Peyer's patch (tissue), 4 donors: Measurements from ENCODE around the gene SHMT2. TPM values are rescaled to one million over a fixed set of nuclear protein-coding genes. Genes with fewer than 3 reads are reported as not detected.

ENCODE experiments used
- DNase-seq, 3 donors: peaks; one replicate each; pipeline ENCODE4 v3.0.0-alpha.2; 2017 to 2019
- H3K27ac ChIP-seq, 4 donors: fragments of 200-600 bp; sonication (generic); one replicate each; pipeline ENCODE4 v1.5.1; 2016 to 2019
- H3K27me3 ChIP-seq, 2 donors: fragments of 200-600 bp; sonication (generic); one replicate each; pipeline ENCODE4 v1.5.1; 2019
- H3K36me3 ChIP-seq, 3 donors: fragments of 200-600 bp; sonication (generic); one replicate each; pipeline ENCODE4 v1.5.1; 2016 to 2019
- H3K4me1 ChIP-seq, 4 donors: fragments of 200-600 bp; sonication (generic); one replicate each; pipeline ENCODE4 v1.5.1; 2016 to 2019
- H3K4me3 ChIP-seq, 4 donors: fragments of 200-600 bp; sonication (generic); 1 replicate in 3 of 4; 2 replicates in 1 of 4; pipeline ENCODE4 v1.5.1; 2016 to 2019; ENCODE audit warnings: mild to moderate bottlenecking in 1 of 4
- H3K9me3 ChIP-seq, 4 donors: fragments of 200-600 bp; sonication (generic); one replicate each; pipeline ENCODE4 v1.5.1; 2016 to 2019; ENCODE audit warnings: mild to moderate bottlenecking in 1 of 4
- POLR2A ChIP-seq, 2 donors: fragments of 450-650 bp; IDR thresholded peaks; one replicate each; pipeline ENCODE4 v1.5.1; 2017; ENCODE audit warnings: antibody characterized with exemption in 2 of 2, mild to moderate bottlenecking in 2 of 2, moderate library complexity in 2 of 2
- total RNA-seq, 4 donors: library from RNA; depleted of rRNA; stranded (reverse); fragments of >200 nt; gene quantifications; one replicate each; pipeline ENCODE4 v1.1.0, GENCODE V29; 2016
- TF ChIP-seq, protein P1 (sequence below), 6 experiments: fragments of 450-650 bp in 4 of 6; fragments of 200-600 bp in 2 of 6; sonication (generic) in 1 of 6; IDR thresholded peaks; one replicate each; pipeline ENCODE4 v1.5.1; 2017 to 2019; ENCODE audit warnings: antibody characterized with exemption in 6 of 6, mild to moderate bottlenecking in 3 of 6, moderate library complexity in 1 of 6

Gene SHMT2
- total RNA-seq, 4 donors from 2014 or later, result 34.4 to 72.6 (median 36.3) TPM

DNA sequence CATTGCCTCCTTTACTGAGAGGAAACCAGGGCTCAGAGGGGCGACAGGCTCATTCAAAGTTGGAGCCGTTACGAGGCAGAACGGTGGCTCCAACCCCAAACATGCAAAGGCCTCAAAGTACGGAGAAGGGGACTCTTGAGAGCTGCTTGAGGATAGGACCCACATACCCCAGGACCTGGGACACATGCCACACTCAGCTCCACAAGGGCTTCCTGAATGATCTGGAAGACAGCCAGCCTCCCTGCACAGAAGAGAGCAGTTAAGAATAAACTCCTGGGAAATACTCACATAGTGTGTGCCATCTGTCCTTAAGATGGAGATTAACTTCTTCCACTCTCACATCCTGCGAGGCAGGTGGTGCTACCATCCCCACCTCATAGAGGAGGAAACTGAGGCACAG, 39.5 kb upstream of the SHMT2 start:
- no peak for TF ChIP-seq POLR2A (IDR thresholded peaks at IDR 0.05)
- TF ChIP-seq, protein P1, sequence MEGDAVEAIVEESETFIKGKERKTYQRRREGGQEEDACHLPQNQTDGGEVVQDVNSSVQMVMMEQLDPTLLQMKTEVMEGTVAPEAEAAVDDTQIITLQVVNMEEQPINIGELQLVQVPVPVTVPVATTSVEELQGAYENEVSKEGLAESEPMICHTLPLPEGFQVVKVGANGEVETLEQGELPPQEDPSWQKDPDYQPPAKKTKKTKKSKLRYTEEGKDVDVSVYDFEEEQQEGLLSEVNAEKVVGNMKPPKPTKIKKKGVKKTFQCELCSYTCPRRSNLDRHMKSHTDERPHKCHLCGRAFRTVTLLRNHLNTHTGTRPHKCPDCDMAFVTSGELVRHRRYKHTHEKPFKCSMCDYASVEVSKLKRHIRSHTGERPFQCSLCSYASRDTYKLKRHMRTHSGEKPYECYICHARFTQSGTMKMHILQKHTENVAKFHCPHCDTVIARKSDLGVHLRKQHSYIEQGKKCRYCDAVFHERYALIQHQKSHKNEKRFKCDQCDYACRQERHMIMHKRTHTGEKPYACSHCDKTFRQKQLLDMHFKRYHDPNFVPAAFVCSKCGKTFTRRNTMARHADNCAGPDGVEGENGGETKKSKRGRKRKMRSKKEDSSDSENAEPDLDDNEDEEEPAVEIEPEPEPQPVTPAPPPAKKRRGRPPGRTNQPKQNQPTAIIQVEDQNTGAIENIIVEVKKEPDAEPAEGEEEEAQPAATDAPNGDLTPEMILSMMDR (IDR thresholded peaks at IDR 0.05), result no peak
- H3K9me3 ChIP-seq, result no peaks in the 10 kb centered on the region
- H3K27ac ChIP-seq, result no peak overlapping the region
- H3K4me3 ChIP-seq, result no peak overlapping the region
- no peak for DNase-seq
- no peaks in the 10 kb centered on the region for H3K4me1 ChIP-seq
- no peaks in the 10 kb centered on the region for H3K27me3 ChIP-seq
- peaks cover 0 to 98% (median 0%) of the 10 kb centered on the region in 3 donors for H3K36me3 ChIP-seq

GRCh38 chr12:57190821-57191220, 38.7 kb upstream of the SHMT2 start:
- Histone ChIP-seq H3K4me1 (no peaks in the 10 kb centered on the region), H3K36me3 (peaks cover 0 to 98% (median 0%) of the 10 kb centered on the region in 3 donors), H3K27me3 (no peaks in the 10 kb centered on the region), H3K4me3 (no peak overlapping the region), H3K9me3 (no peaks in the 10 kb centered on the region), H3K27ac (no peak overlapping the region)
- no peak for DNase-seq
- TF ChIP-seq, protein P1 (IDR thresholded peaks at IDR 0.05), result no peak
- no peak for TF ChIP-seq POLR2A (IDR thresholded peaks at IDR 0.05)

DNA sequence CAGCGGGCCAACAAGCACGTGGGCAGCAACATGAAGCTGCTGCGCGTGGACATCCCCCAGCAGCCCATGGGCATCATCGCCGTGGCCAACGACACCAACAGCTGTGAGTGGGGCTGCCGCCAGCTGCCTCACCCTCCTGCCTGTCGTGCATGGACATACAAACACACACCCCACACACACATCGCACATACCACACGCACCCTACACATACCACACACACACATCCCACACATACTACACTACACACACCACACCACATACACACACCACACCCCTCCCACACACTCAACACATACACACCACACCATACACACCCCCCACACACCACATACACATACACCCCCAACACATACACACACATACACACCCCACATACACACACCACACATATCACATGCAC, 38.1 kb upstream of the SHMT2 start:
- peaks cover 0 to 98% (median 0%) of the 10 kb centered on the region in 3 donors for H3K36me3 ChIP-seq
- H3K9me3 ChIP-seq, result no peaks in the 10 kb centered on the region
- H3K4me1 ChIP-seq, result no peaks in the 10 kb centered on the region
- TF ChIP-seq, protein P1 (IDR thresholded peaks at IDR 0.05), result no peak
- no peak for TF ChIP-seq POLR2A (IDR thresholded peaks at IDR 0.05)
- DNase-seq, result no peak
- H3K27ac ChIP-seq, result no peak overlapping the region
- no peaks in the 10 kb centered on the region for H3K27me3 ChIP-seq
- no peak overlapping the region for H3K4me3 ChIP-seq

DNA sequence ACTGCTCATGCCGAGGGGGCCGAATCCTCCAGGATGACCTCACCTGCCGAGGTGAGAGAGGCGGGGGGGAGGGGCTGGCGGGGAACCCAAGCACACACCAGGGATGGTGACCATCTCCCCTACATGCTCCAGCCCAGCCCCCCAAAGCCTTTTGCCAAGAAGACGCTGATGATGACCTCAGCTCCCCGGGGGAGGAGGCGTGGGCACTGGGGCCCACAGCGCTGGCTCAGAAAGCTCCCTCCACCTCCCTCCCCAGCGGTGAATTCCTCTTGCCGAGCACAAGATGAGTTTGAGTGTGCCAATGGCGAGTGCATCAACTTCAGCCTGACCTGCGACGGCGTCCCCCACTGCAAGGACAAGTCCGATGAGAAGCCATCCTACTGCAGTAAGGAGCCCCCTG, 36.6 kb upstream of the SHMT2 start:
- H3K27ac ChIP-seq, result no peak overlapping the region
- no peaks in the 10 kb centered on the region for H3K4me1 ChIP-seq
- peaks cover 0 to 98% (median 0%) of the 10 kb centered on the region in 3 donors for H3K36me3 ChIP-seq
- H3K9me3 ChIP-seq, result no peaks in the 10 kb centered on the region
- no peak for DNase-seq
- H3K27me3 ChIP-seq, result no peaks in the 10 kb centered on the region
- no peak for TF ChIP-seq POLR2A (IDR thresholded peaks at IDR 0.05)
- TF ChIP-seq, protein P1 (IDR thresholded peaks at IDR 0.05), result no peak
- no peak overlapping the region for H3K4me3 ChIP-seq

DNA sequence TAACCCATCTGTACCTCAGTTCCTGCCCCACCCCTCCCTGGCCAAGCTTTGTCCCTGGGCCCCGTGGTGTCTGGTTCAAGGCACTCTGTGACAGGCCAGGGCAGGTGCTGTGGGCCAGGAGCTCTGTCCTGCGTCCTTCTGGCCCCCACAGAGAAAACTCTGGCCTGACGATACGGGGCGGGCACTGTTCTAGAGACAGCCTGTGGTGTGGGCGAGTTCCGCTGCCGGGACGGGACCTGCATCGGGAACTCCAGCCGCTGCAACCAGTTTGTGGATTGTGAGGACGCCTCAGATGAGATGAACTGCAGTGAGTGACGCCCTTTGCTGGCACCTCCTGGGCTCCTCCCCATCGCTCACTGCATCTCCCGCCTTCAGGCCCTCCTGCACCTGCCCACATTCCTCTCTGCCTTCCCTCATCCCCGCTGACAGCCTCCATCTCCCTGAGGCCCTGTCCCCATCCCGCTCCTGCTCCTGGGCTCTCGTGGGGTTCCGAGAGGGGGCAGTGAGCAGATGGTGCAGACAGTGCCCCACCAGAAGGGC, 35.7 kb upstream of the SHMT2 start:
- no peak for DNase-seq
- no peaks in the 10 kb centered on the region for H3K9me3 ChIP-seq
- H3K4me1 ChIP-seq, result no peaks in the 10 kb centered on the region
- H3K27ac ChIP-seq, result no peak overlapping the region
- no peaks in the 10 kb centered on the region for H3K27me3 ChIP-seq
- H3K36me3 ChIP-seq, result peaks cover 0 to 98% (median 0%) of the 10 kb centered on the region in 3 donors
- H3K4me3 ChIP-seq, result no peak overlapping the region
- TF ChIP-seq POLR2A (IDR thresholded peaks at IDR 0.05), result no peak
- TF ChIP-seq, protein P1 (IDR thresholded peaks at IDR 0.05), result no peak

- Histone ChIP-seq H3K4me1 (no peaks in the 10 kb centered on the region), H3K9me3 (no peaks in the 10 kb centered on the region), H3K36me3 (peaks cover 0 to 98% (median 0%) of the 10 kb centered on the region in 3 donors), H3K4me3 (no peak overlapping the region), H3K27ac (no peak overlapping the region), H3K27me3 (no peaks in the 10 kb centered on the region)
- DNase-seq, result no peak
- TF ChIP-seq POLR2A (IDR thresholded peaks at IDR 0.05), result no peak
- TF ChIP-seq, protein P1 (IDR thresholded peaks at IDR 0.05), result no peak
Measured at GRCh38 chr12:57194253-57194652, 35.3 kb upstream of the SHMT2 start.
